SK-N-SH treated with all-trans-retinoic acid at 6 μM for 48 hours (cell line): ENCODE results near the gene DBP.

Experiments used
- CREB5 ChIP-seq: fragments of 250-450 bp; sonication (Bioruptor Pico); IDR thresholded peaks from 2 replicates; pipeline ENCODE4 v1.5.1; 2020; ENCODE audit warnings: low read depth, mild to moderate bottlenecking, moderate library complexity
- ESRRG ChIP-seq: fragments of 250-450 bp; sonication (Bioruptor Pico); IDR thresholded peaks from 2 replicates; pipeline ENCODE4 v1.6.1; 2021; ENCODE audit warnings: mild to moderate bottlenecking
- GLIS3 ChIP-seq: fragments of 250-450 bp; sonication (Bioruptor Pico); IDR thresholded peaks from 2 replicates; pipeline ENCODE4 v1.5.0; 2020; ENCODE audit warnings: mild to moderate bottlenecking, moderate library complexity
- OSR1 ChIP-seq: fragments of 250-450 bp; sonication (Bioruptor Pico); IDR thresholded peaks from 2 replicates; pipeline ENCODE4 v1.8.0; 2022; ENCODE audit warnings: moderate library complexity, mild to moderate bottlenecking, inconsistent platforms
- PATZ1 ChIP-seq: fragments of 250-450 bp; sonication (Bioruptor Pico); IDR thresholded peaks from 2 replicates; pipeline ENCODE4 v1.8.0; 2020; ENCODE audit warnings: mild to moderate bottlenecking, moderate library complexity, borderline replicate concordance
- POU6F1 ChIP-seq: fragments of 250-450 bp; sonication (Bioruptor Pico); IDR thresholded peaks from 2 replicates; pipeline ENCODE4 v1.8.0; 2021; ENCODE audit warnings: low read depth, mild to moderate bottlenecking, moderate library complexity, borderline replicate concordance
- SNAI2 ChIP-seq: fragments of 250-450 bp; sonication (Bioruptor Pico); IDR thresholded peaks from 2 replicates; pipeline ENCODE4 v1.5.0; 2020; ENCODE audit warnings: mild to moderate bottlenecking, moderate library complexity
- TCF4 ChIP-seq: fragments of 250-450 bp; sonication (Bioruptor Pico); IDR thresholded peaks from 2 replicates; pipeline ENCODE4 v1.8.0; 2021; ENCODE audit warnings: mild to moderate bottlenecking, moderate library complexity, borderline replicate concordance
- TSHZ2 ChIP-seq: fragments of 250-450 bp; sonication (Bioruptor Pico); IDR thresholded peaks from 2 replicates; pipeline ENCODE4 v1.5.0; 2020; ENCODE audit warnings: mild to moderate bottlenecking, moderate library complexity
- ZFP3 ChIP-seq: fragments of 250-450 bp; sonication (Bioruptor Pico); IDR thresholded peaks from 2 replicates; pipeline ENCODE4 v1.5.0; 2020; ENCODE audit warnings: mild to moderate bottlenecking, moderate library complexity
- ZNF565 ChIP-seq: fragments of 450-650 bp; formaldehyde crosslinking; conservative IDR thresholded peaks from 2 replicates; pipeline ENCODE4 v1.5.0; 2020; ENCODE audit warnings: low read depth, mild to moderate bottlenecking, moderate library complexity
- ZNF70 ChIP-seq: fragments of 450-650 bp; formaldehyde crosslinking; IDR thresholded peaks from 2 replicates; pipeline ENCODE4 v1.5.0; 2020; ENCODE audit warnings: mild to moderate bottlenecking, moderate library complexity

GRCh38 chr19:48627865-48628314, 9.3 kb downstream of the DBP start:
- no peak for TF ChIP-seq PATZ1 (CRISPR knock-in tag)
- TF ChIP-seq ZFP3 (CRISPR knock-in tag), result no peak
- no peak for TF ChIP-seq CREB5 (CRISPR knock-in tag)
- TF ChIP-seq GLIS3 (CRISPR knock-in tag), result no peak
- TF ChIP-seq ZNF70 (CRISPR knock-in tag), result no peak
- TF ChIP-seq ESRRG (CRISPR knock-in tag), result no peak
- TF ChIP-seq TCF4 (CRISPR knock-in tag), result no peak
- no peak for TF ChIP-seq OSR1
- no peak for TF ChIP-seq ZNF565 (CRISPR knock-in tag)
- TF ChIP-seq POU6F1 (CRISPR knock-in tag), result no peak
- TF ChIP-seq SNAI2 (CRISPR knock-in tag), result no peak
- TF ChIP-seq TSHZ2 (CRISPR knock-in tag), result no peak
